ENCODE data around the gene TMEM187. TPM values are rescaled to one million over a fixed set of nuclear protein-coding genes. Genes with fewer than 3 reads are reported as not detected.

TMEM187 gene, protein sequence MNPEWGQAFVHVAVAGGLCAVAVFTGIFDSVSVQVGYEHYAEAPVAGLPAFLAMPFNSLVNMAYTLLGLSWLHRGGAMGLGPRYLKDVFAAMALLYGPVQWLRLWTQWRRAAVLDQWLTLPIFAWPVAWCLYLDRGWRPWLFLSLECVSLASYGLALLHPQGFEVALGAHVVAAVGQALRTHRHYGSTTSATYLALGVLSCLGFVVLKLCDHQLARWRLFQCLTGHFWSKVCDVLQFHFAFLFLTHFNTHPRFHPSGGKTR
- 4.4 to 7.5 TPM (median 5.6 TPM) in 5 replicates for total RNA-seq (2022; extraction: Qiagen RNA extraction; ENCODE audit: low read depth)

GRCh38 chrX:153972368-153973126 is at the start of gene TMEM187:
TSS of gene TMEM187 (plus strand) at chrX:153972754. CDS start at chrX:153982063, 9,309 bp downstream.

DNA sequence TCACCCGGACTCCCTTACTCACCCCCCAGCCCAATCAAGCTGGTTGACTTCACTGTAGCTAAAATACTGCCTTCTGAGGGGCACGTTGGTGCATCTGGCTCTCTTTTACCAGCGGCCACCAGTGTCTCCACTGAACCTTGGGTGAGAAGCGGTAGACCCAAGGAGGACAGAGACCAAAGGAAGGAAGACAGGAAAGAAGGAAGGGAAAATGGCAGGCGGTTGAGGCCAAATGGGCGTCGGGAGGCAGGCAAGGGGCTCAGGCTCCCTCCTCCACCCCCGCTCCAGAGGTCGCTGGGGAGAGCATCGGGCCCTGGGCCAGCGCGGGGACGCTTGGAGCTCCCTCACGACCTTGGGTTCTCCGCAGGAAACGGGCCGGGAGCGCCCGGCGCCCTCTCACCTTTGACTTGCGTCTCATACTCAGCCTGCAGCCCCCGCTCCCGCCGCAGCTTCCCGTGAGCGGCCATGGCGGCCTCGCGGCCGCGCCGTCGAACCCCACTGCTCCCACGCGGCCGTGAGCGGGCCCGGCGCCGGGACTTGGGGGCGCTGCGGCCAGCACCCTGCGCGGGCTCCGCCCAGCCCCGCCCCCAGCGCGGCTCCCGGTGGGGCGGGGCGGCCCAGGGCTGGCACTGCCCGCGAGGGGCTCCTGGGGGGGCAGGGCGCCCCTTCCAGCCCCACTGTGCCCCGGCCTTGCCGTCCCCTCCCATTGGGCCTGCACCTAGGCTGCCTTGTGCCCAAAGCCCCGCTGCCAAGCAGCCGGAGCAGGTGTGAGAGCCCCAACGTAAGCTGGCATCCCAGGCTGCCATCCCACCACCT is 46.6 kb upstream of the TMEM187 start, which contains the start of gene ARHGAP4:
ARHGAP4 (minus strand) TSS at position 526 of the 813 bp plus-strand sequence; CDS start at position 464, 62 bp downstream.

DNA sequence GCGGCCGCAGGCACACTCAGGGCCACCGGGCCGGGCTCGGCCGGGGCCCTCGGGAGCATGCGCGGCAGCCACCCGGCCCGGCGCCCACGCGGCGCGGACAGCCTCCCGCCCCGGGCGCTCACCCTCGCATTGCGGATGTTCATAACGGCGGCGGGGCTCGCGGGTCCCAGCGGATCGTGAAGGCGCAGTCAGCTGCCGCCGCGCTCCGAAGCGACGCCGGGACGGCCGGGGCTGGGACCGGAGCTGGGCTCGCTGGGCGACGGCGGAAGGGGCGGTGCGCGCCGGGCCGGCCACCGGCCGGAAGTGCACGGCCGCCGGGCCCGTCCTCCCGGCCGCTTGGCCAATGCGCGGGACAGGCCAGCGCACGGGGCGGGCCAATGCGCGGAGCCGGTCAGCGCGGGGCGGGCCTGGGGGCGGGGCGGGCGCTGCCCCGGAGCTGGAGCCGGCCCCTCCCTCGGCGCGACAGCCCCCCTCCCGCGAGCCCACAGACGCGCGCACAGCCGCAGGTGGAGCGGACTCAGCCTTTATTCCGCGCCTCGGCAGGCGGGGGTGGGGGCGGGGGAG is 37.7 kb upstream of the TMEM187 start, which contains the start of gene NAA10:
NAA10 (minus strand) TSS at position 276 of the 564 bp plus-strand sequence; CDS start at position 143, 133 bp downstream.

DNA sequence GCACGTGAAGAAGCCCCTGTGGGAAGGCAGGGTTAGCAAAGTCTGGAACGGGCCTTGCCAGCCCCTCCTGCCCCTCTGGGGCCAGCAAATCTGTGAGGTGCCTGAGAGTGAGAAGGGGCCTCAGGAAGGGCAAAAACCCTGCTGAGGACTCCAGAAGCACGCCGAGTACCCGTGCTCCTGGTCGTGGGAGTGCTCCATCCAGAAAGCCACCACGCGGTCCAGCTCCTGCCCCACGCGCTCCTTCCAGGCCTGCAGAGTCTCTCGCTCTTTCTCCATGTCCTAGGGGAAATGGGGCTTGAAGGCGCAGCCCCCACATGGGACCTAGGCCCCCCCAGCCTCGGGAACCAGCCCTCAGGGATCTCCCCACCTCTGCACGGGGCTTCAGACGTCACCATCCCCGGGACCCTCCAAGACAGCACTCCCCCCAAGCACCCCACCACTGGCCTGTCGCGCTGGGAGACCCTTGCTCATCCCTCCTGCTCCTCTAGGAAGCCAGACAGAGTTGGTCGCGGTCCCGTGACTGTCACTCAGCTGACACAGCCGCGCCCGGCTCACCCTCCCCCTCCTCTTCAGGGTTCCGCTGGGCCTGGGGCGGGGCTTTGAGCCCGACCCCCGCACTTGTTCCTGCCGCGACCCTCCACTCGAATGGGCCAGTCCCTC is 28.3 kb upstream of the TMEM187 start, which contains the start of gene RENBP:
RENBP (minus strand) TSS at position 504 of the 660 bp plus-strand sequence; CDS start at position 471, 33 bp downstream.

DNA sequence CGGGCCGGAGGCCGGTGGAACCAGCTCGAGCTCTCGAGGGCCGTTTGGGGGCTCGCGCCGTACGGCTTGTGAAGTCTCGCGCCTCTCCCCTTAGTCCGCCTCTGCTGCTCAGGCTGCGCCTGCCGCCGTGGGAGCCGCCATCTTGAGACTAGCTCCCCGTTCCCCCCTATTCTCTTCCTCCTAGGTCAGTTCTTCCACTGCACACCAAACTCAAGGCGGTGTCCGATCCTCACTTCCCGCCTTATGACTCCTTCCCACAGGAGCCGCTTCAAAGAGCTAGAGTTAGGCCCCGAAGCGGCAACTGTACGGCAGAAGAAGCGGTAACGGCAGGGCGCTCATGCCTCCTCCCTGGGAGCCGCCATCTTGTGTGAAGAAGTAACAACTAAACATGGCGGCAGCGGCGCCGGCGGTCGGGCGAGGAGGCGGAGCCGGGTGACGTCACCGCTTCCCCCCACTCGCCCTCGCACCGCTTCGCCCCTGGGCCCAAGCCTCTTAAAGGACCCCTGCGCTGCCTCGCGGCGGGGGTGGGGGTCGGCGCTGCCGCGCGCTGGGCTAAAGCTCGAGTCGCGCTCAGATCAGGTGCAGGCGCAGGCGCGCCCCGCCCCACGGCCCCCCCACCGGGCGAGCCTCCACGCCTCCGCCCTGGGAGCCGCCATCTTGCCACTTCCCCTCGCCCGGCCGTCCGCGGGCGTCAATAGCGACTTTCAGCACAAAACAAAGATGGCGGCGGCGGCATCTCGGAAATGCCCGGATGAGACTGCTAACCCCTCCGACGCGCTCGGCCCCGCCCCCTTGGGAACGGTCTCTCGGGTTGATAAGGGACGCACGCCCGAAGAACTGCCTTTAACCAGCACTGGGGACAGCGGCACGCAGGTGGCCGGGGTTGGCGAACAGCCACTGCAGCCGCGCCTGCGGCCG is 845 bp upstream of the TMEM187 start, which contains the start of gene HCFC1:
HCFC1 (minus strand) TSS at position 369 of the 918 bp plus-strand sequence. CDS start 978 bp downstream, outside the sequence.

GRCh38 chrX:154019633-154020528 is 47.3 kb downstream of the TMEM187 start, which contains the start of gene IRAK1:
TSS of gene IRAK1 (minus strand) at chrX:154019902. CDS start at chrX:154019812, 90 bp downstream.

Other genes starting within 250 kb of the TMEM187 start
- gene BCAP31, start 248.4 kb upstream of the TMEM187 start, total RNA-seq (2022; extraction: Qiagen RNA extraction; ENCODE audit: low read depth): 376 to 420 TPM (median 389 TPM) in 5 replicates
- gene ABCD1, start 247.9 kb upstream of the TMEM187 start, total RNA-seq (2022; extraction: Qiagen RNA extraction; ENCODE audit: low read depth): 2.1 to 3.9 TPM (median 3.7 TPM) in 5 replicates
- 1.7 to 5.0 TPM (median 3.0 TPM) in 5 replicates for gene PLXNB3, start 208.5 kb upstream of the TMEM187 start, total RNA-seq (2022; extraction: Qiagen RNA extraction; ENCODE audit: low read depth)
- 0.02 to 0.05 TPM (median 0.02 TPM) in 3 of 5 replicates, not detected in the others for gene SRPK3, start 191.7 kb upstream of the TMEM187 start, total RNA-seq (2022; extraction: Qiagen RNA extraction; ENCODE audit: low read depth)
- gene IDH3G, start 178.4 kb upstream of the TMEM187 start, total RNA-seq (2022; extraction: Qiagen RNA extraction; ENCODE audit: low read depth): 55.4 to 64.5 TPM (median 62.6 TPM) in 5 replicates
- gene SSR4, start 178.1 kb upstream of the TMEM187 start, total RNA-seq (2022; extraction: Qiagen RNA extraction; ENCODE audit: low read depth): 358 to 451 TPM (median 405 TPM) in 5 replicates
- 2.8 to 3.8 TPM (median 3.1 TPM) in 5 replicates for gene PDZD4, start 142.2 kb upstream of the TMEM187 start, total RNA-seq (2022; extraction: Qiagen RNA extraction; ENCODE audit: low read depth)
- 18.0 to 23.1 TPM (median 20.8 TPM) in 5 replicates for gene L1CAM, start 86.6 kb upstream of the TMEM187 start, total RNA-seq (2022; extraction: Qiagen RNA extraction; ENCODE audit: low read depth)
- 0.09 to 0.13 TPM in 2 of 5 replicates, not detected in the others for gene AVPR2, start 68.1 kb upstream of the TMEM187 start, total RNA-seq (2022; extraction: Qiagen RNA extraction; ENCODE audit: low read depth)
- 1.2 to 1.6 TPM (median 1.4 TPM) in 5 replicates for gene ARHGAP4, start 46.5 kb upstream of the TMEM187 start, total RNA-seq (2022; extraction: Qiagen RNA extraction; ENCODE audit: low read depth)
- 211 to 249 TPM (median 229 TPM) in 5 replicates for gene NAA10, start 37.7 kb upstream of the TMEM187 start, total RNA-seq (2022; extraction: Qiagen RNA extraction; ENCODE audit: low read depth)
- gene RENBP, start 28.1 kb upstream of the TMEM187 start, total RNA-seq (2022; extraction: Qiagen RNA extraction; ENCODE audit: low read depth): 0.07 to 0.13 TPM in 2 of 5 replicates, not detected in the others
- gene HCFC1, start 936 bp upstream of the TMEM187 start, total RNA-seq (2022; extraction: Qiagen RNA extraction; ENCODE audit: low read depth): 32.5 to 43.2 TPM (median 41.6 TPM) in 5 replicates
- 187 to 237 TPM (median 225 TPM) in 5 replicates for gene IRAK1, start 47.1 kb downstream of the TMEM187 start, total RNA-seq (2022; extraction: Qiagen RNA extraction; ENCODE audit: low read depth)
- 16.0 to 22.8 TPM (median 19.3 TPM) in 5 replicates for gene MECP2, start 125.0 kb downstream of the TMEM187 start, total RNA-seq (2022; extraction: Qiagen RNA extraction; ENCODE audit: low read depth)
- gene OPN1LW, start 171.5 kb downstream of the TMEM187 start, total RNA-seq (2022; extraction: Qiagen RNA extraction; ENCODE audit: low read depth): not detected in 5 replicates
- gene OPN1MW, start 209.8 kb downstream of the TMEM187 start, total RNA-seq (2022; extraction: Qiagen RNA extraction; ENCODE audit: low read depth): not detected in 5 replicates
- gene OPN1MW2, start 247.0 kb downstream of the TMEM187 start, total RNA-seq (2022; extraction: Qiagen RNA extraction; ENCODE audit: low read depth): not detected in 5 replicates

All from A549 treated with RU486 at 1 μM for 4 hours (cell line).